GM06990 (cell line): ENCODE measurements around the gene RETREG1.

Experiments
- DNase-seq: peaks from one replicate; pipeline ENCODE4 v3.0.0-alpha.2; 2011; ENCODE audit not compliant: insufficient read length; ENCODE audit errors: extremely low read depth
- H3K27me3 ChIP-seq: replicated peaks from 2 replicates; pipeline ENCODE4 v1.6.0; 2011; ENCODE audit warnings: low read length; ENCODE audit not compliant: control insufficient read depth, insufficient read depth
- H3K36me3 ChIP-seq: 2 replicates; pipeline ENCODE4 v1.5.1; 2011; ENCODE audit warnings: low read length; ENCODE audit not compliant: control insufficient read depth, insufficient read depth
- H3K4me3 ChIP-seq: replicated peaks from 2 replicates; pipeline ENCODE4 v1.5.1; 2011; ENCODE audit warnings: low read depth, mild to moderate bottlenecking, control low read depth, low read length
- TF ChIP-seq, protein P1 (sequence below): IDR thresholded peaks from 2 replicates; pipeline ENCODE4 v1.5.1; 2011; ENCODE audit warnings: low read length, control low read depth, mild to moderate bottlenecking, inconsistent platforms; ENCODE audit not compliant: insufficient read depth, poor library complexity, severe bottlenecking

Gene RETREG1

GRCh38 chr5:16644301-16644889 is 27.6 kb upstream of the RETREG1 start:
- Histone ChIP-seq H3K27me3 (no peaks in the 10 kb centered on the region), H3K36me3 (no peaks in the 10 kb centered on the region), H3K4me3 (no peak overlapping the region)
- no peak for DNase-seq
- TF ChIP-seq, protein P1, sequence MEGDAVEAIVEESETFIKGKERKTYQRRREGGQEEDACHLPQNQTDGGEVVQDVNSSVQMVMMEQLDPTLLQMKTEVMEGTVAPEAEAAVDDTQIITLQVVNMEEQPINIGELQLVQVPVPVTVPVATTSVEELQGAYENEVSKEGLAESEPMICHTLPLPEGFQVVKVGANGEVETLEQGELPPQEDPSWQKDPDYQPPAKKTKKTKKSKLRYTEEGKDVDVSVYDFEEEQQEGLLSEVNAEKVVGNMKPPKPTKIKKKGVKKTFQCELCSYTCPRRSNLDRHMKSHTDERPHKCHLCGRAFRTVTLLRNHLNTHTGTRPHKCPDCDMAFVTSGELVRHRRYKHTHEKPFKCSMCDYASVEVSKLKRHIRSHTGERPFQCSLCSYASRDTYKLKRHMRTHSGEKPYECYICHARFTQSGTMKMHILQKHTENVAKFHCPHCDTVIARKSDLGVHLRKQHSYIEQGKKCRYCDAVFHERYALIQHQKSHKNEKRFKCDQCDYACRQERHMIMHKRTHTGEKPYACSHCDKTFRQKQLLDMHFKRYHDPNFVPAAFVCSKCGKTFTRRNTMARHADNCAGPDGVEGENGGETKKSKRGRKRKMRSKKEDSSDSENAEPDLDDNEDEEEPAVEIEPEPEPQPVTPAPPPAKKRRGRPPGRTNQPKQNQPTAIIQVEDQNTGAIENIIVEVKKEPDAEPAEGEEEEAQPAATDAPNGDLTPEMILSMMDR = no peak

GRCh38 chr5:16642867-16643266 is 26.1 kb upstream of the RETREG1 start:
- TF ChIP-seq, protein P1 = no peak
- Histone ChIP-seq H3K36me3 (no peaks in the 10 kb centered on the region), H3K27me3 (no peaks in the 10 kb centered on the region), H3K4me3 (no peak overlapping the region)
- DNase-seq = no peak

- Histone ChIP-seq H3K36me3 (no peaks in the 10 kb centered on the region), H3K27me3 (no peaks in the 10 kb centered on the region), H3K4me3 (no peak overlapping the region)
- DNase-seq = no peak
- TF ChIP-seq, protein P1 = no peak
These were observed 22.4 kb upstream of the RETREG1 start for GRCh38 chr5:16639206-16639605.

GRCh38 chr5:16628376-16628775 is 11.6 kb upstream of the RETREG1 start:
- H3K36me3 ChIP-seq = no peaks in the 10 kb centered on the region
- TF ChIP-seq, protein P1 = no peak
- no peak for DNase-seq

DNA sequence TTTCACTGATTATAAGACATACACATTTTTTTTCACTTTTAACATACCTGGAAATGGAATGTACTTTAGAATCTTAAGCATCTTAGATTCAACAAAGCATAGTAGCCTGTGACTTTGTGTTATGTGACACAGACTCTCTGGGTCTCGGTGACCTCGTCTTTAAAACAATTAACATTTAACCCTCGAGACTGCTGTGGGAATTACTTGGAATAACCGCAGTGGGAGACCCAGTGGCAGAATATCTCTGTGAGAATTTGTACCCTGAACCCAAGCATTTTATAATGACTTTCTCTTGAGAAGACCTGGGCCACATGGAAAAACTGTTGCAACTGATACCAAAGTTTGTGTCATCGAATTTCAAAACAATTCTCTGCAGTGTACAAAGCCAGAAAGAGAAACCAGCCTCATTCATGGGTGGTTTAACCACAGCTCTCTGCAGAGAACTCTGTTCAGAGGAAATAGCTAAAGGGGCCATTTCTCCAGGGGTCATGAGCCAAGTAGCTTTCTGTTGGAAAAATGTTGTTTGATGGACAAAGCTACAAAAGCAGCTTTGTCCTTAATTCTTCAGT is 10.0 kb upstream of the RETREG1 start:
- TF ChIP-seq, protein P1 = no peak
- Histone ChIP-seq H3K27me3 (no peaks in the 10 kb centered on the region), H3K36me3 (no peaks in the 10 kb centered on the region), H3K4me3 (no peak overlapping the region)
- no peak for DNase-seq

More at GRCh38 chr5:16628376-16628775, 11.6 kb upstream of the RETREG1 start:
- Histone ChIP-seq H3K27me3 (no peaks in the 10 kb centered on the region), H3K4me3 (no peak overlapping the region)

DNA sequence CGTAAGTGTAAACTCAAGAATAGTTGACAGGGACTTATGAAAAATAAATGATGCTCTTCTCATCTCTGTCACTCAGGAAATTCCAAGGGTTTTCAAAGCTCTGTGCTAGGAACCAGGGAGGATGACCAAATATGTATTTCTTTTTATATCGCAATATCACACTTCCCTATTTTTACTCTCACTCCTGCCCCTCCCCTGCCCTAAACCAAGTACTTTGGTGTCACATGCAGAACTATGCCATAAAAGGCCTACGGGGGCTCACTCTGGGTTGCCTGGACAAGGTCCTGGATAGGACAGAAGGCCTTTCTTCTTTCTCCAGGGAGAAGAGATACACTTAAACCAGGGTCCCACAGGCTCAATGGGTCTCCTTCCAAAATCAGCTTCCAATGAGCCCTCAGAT is 8.3 kb upstream of the RETREG1 start:
- TF ChIP-seq, protein P1 = no peak
- no peaks in the 10 kb centered on the region for H3K36me3 ChIP-seq
- DNase-seq = no peak
- H3K27me3 ChIP-seq = no peaks in the 10 kb centered on the region
- no peak overlapping the region for H3K4me3 ChIP-seq
